Hepatocyte (in vitro differentiated cells): ENCODE measurements around the gene GPRASP2.
"Not testable (repeated sequence)": the region's sequence is repeated elsewhere in the genome, so short reads cannot be mapped to it uniquely, and the experiment has no call there.

Experiments
- EZH2phosphoT487 ChIP-seq: fragments of 200-600 bp; sonication (generic); IDR thresholded peaks from one replicate; pipeline ENCODE4 v1.6.1; 2018; ENCODE audit warnings: antibody characterized with exemption, mild to moderate bottlenecking, low read depth, moderate library complexity; ENCODE audit not compliant: unreplicated experiment, severe bottlenecking
- TF ChIP-seq, protein P1 (sequence below): fragments of 200-600 bp; sonication (generic); IDR thresholded peaks from 2 replicates; pipeline ENCODE4 v1.5.1; 2016; ENCODE audit warnings: antibody characterized with exemption, mild to moderate bottlenecking; ENCODE audit not compliant: poor library complexity

DNA sequence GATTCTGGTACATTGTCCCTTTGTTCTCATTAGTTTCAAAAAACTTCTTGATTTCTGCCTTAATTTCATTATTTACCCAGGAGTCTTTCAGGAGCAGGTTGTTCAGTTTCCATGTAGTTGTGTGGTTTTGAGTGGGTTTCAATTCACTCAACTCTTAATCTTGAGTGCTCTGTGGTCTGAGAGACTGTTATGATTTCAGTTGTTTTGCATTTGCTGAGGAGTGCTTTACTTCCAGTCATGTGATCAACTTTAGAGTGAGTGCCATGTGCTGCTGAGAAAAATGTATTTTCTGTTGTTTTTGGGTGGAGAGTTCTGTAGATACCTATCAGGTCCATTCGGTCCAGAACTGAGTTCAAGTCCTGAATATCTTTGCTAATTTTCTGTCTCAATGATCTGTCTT, 45.2 kb upstream of the GPRASP2 start:
- TF ChIP-seq, protein P1, sequence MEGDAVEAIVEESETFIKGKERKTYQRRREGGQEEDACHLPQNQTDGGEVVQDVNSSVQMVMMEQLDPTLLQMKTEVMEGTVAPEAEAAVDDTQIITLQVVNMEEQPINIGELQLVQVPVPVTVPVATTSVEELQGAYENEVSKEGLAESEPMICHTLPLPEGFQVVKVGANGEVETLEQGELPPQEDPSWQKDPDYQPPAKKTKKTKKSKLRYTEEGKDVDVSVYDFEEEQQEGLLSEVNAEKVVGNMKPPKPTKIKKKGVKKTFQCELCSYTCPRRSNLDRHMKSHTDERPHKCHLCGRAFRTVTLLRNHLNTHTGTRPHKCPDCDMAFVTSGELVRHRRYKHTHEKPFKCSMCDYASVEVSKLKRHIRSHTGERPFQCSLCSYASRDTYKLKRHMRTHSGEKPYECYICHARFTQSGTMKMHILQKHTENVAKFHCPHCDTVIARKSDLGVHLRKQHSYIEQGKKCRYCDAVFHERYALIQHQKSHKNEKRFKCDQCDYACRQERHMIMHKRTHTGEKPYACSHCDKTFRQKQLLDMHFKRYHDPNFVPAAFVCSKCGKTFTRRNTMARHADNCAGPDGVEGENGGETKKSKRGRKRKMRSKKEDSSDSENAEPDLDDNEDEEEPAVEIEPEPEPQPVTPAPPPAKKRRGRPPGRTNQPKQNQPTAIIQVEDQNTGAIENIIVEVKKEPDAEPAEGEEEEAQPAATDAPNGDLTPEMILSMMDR: not testable (repeated sequence)
- TF ChIP-seq EZH2phosphoT487: not testable (repeated sequence)
